H9 (cell line): ENCODE measurements around the gene COL4A6. TPM values are rescaled to one million over a fixed set of nuclear protein-coding genes. Genes with fewer than 3 reads are reported as not detected.

Source experiments
- DNase-seq: peaks from one replicate; pipeline ENCODE4 v3.0.0-alpha.2; 2017
- H2AFZ ChIP-seq: one replicate; pipeline ENCODE4 v1.6.1; 2013; ENCODE audit warnings: mild to moderate bottlenecking, low read length, control low read depth, moderate library complexity
- H2AK5ac ChIP-seq: 2 replicates; pipeline ENCODE4 v1.6.1; 2013; ENCODE audit warnings: low read length, control low read depth, mixed read lengths; ENCODE audit not compliant: insufficient read length
- H2BK120ac ChIP-seq: one replicate; pipeline ENCODE4 v1.6.1; 2013; ENCODE audit warnings: low read depth, mild to moderate bottlenecking, low read length, control low read depth, inconsistent platforms; ENCODE audit not compliant: poor library complexity, severe bottlenecking
- H2BK12ac ChIP-seq: 2 replicates; pipeline ENCODE4 v1.6.1; 2013; ENCODE audit warnings: low read length, control low read depth, mixed read lengths, low read depth; ENCODE audit not compliant: insufficient read length
- H2BK15ac ChIP-seq: 2 replicates; pipeline ENCODE4 v1.6.1; 2013; ENCODE audit warnings: low read depth, low read length, control low read depth
- H2BK20ac ChIP-seq: one replicate; pipeline ENCODE4 v1.6.1; 2013; ENCODE audit warnings: low read depth, mild to moderate bottlenecking, low read length, control low read depth, inconsistent platforms; ENCODE audit not compliant: poor library complexity, severe bottlenecking
- H2BK5ac ChIP-seq: 2 replicates; pipeline ENCODE4 v1.6.1; 2013; ENCODE audit warnings: low read length, control low read depth, mixed read lengths; ENCODE audit not compliant: insufficient read length
- H3K14ac ChIP-seq: 2 replicates; pipeline ENCODE4 v1.6.1; 2013; ENCODE audit warnings: low read length, control low read depth; ENCODE audit not compliant: insufficient read depth
- H3K18ac ChIP-seq: 2 replicates; pipeline ENCODE4 v1.6.1; 2013; ENCODE audit warnings: low read depth, mild to moderate bottlenecking, mixed read lengths, low read length, control low read depth; ENCODE audit not compliant: insufficient read length
- H3K23ac ChIP-seq: 2 replicates; pipeline ENCODE4 v1.6.1; 2013; ENCODE audit warnings: low read length, control low read depth, mixed read lengths, low read depth; ENCODE audit not compliant: insufficient read length
- H3K23me2 ChIP-seq: 2 replicates; pipeline ENCODE4 v1.6.1; 2013; ENCODE audit warnings: low read depth, mild to moderate bottlenecking, mixed read lengths, low read length, control low read depth; ENCODE audit not compliant: insufficient read length, poor library complexity, severe bottlenecking
- H3K27ac ChIP-seq: 2 replicates; pipeline ENCODE4 v1.5.1; 2013; ENCODE audit warnings: low read length, control low read depth, mixed read lengths, low read depth; ENCODE audit not compliant: insufficient read length
- H3K27me3 ChIP-seq: 2 replicates; pipeline ENCODE4 v1.6.1; 2013; ENCODE audit warnings: low read length, control low read depth, inconsistent platforms; ENCODE audit not compliant: insufficient read depth
- H3K4ac ChIP-seq: 2 replicates; pipeline ENCODE4 v1.6.1; 2013; ENCODE audit warnings: low read depth, mild to moderate bottlenecking, control low read depth, inconsistent platforms, low read length, moderate library complexity
- H3K4me1 ChIP-seq: 2 replicates; pipeline ENCODE4 v1.6.1; 2013; ENCODE audit warnings: low read length, control low read depth, inconsistent platforms; ENCODE audit not compliant: insufficient read depth
- H3K4me2 ChIP-seq: 2 replicates; pipeline ENCODE4 v1.6.1; 2013; ENCODE audit warnings: low read length, control low read depth, mixed read lengths; ENCODE audit not compliant: insufficient read length, insufficient read depth
- H3K56ac ChIP-seq: 2 replicates; pipeline ENCODE4 v1.6.1; 2013; ENCODE audit warnings: low read depth, mild to moderate bottlenecking, mixed read lengths, low read length, control low read depth; ENCODE audit not compliant: insufficient read length
- H3K79me1 ChIP-seq: 2 replicates; pipeline ENCODE4 v1.6.1; 2013; ENCODE audit warnings: low read depth, mild to moderate bottlenecking, moderate library complexity, low read length, control low read depth, inconsistent platforms; ENCODE audit not compliant: insufficient read depth, poor library complexity, severe bottlenecking
- H3K79me2 ChIP-seq: 2 replicates; pipeline ENCODE4 v1.6.1; 2013; ENCODE audit warnings: low read length, control low read depth, inconsistent platforms; ENCODE audit not compliant: insufficient read depth
- H3K9ac ChIP-seq: 2 replicates; pipeline ENCODE4 v1.6.1; 2013; ENCODE audit warnings: low read length, control low read depth, mixed read lengths; ENCODE audit not compliant: insufficient read length; ENCODE audit errors: extremely low read depth
- H3K9me3 ChIP-seq: one replicate; pipeline ENCODE4 v1.6.1; 2013; ENCODE audit warnings: low read depth, low read length, inconsistent platforms; ENCODE audit not compliant: control insufficient read depth
- H3T11ph ChIP-seq: one replicate; pipeline ENCODE4 v1.6.1; 2013; ENCODE audit warnings: mild to moderate bottlenecking, low read length, control low read depth, inconsistent platforms
- H4K20me1 ChIP-seq: one replicate; pipeline ENCODE4 v1.6.1; 2013; ENCODE audit not compliant: control insufficient read depth, insufficient read length, insufficient read depth
- H4K5ac ChIP-seq: 2 replicates; pipeline ENCODE4 v1.6.1; 2013; ENCODE audit warnings: low read depth, mild to moderate bottlenecking, mixed read lengths, low read length, control low read depth; ENCODE audit not compliant: insufficient read length
- H4K8ac ChIP-seq: replicated peaks from 2 replicates; pipeline ENCODE4 v1.6.1; 2013; ENCODE audit warnings: low read length, control low read depth, mixed read lengths, low read depth; ENCODE audit not compliant: insufficient read length
- H4K91ac ChIP-seq: 2 replicates; pipeline ENCODE4 v1.6.1; 2013; ENCODE audit warnings: low read depth, mild to moderate bottlenecking, moderate library complexity, mixed read lengths, low read length, control low read depth; ENCODE audit not compliant: insufficient read length
- H3K27ac Mint-ChIP-seq, 3 experiments: 2 replicates in 2 of 3; 3 replicates in 1 of 3; pipeline ENCODE4 v1.8.0; 2020 to 2021; ENCODE audit warnings: mixed read lengths in 3 of 3, mild to moderate bottlenecking in 1 of 3, moderate library complexity in 1 of 3
- H3K27me3 Mint-ChIP-seq: 2 replicates; pipeline ENCODE4 v1.8.0; 2021; ENCODE audit warnings: low read depth, mild to moderate bottlenecking, moderate library complexity, mixed read lengths
- H3K36me3 Mint-ChIP-seq, 3 experiments: 2 replicates in 2 of 3; 3 replicates in 1 of 3; pipeline ENCODE4 v1.8.0; 2020 to 2021; ENCODE audit warnings: low read depth in 3 of 3, mixed read lengths in 3 of 3; ENCODE audit not compliant: insufficient read depth in 1 of 3
- H3K4me1 Mint-ChIP-seq, 2 experiments: 2 replicates each; pipeline ENCODE4 v1.8.0; 2020; ENCODE audit warnings: mixed read lengths in 2 of 2
- H3K4me3 Mint-ChIP-seq, 2 experiments: 2 replicates in 1 of 2; 3 replicates in 1 of 2; pipeline ENCODE4 v1.8.0; 2020 to 2021; ENCODE audit warnings: mild to moderate bottlenecking in 2 of 2, mixed read lengths in 2 of 2, moderate library complexity in 1 of 2
- H3K9me3 Mint-ChIP-seq, 2 experiments: 2 replicates in 1 of 2; 3 replicates in 1 of 2; pipeline ENCODE4 v1.8.0; 2020; ENCODE audit warnings: mild to moderate bottlenecking in 2 of 2, mixed read lengths in 2 of 2, moderate library complexity in 1 of 2
- CTCF ChIP-seq: fragments of 200-600 bp; sonication (generic); conservative IDR thresholded peaks from 3 replicates; pipeline ENCODE4 v1.8.0; 2021; ENCODE audit warnings: antibody characterized with exemption, mild to moderate bottlenecking
- WGBS: extraction: QIAGEN DNeasy Blood & Tissue Kit; methylation state at CpG from one replicate; pipeline ENCODE4 v1.1.7; 2013; ENCODE audit warnings: missing lambda C conversion rate, low lambda C conversion rate, mixed read lengths; ENCODE audit not compliant: insufficient read length; ENCODE audit errors: extremely low coverage; 5-methylcytosine and 5-hydroxymethylcytosine counted together
- total RNA-seq: library from RNA; stranded (reverse); gene quantifications from 2 replicates; pipeline ENCODE4 v1.2.1, GENCODE V29; 2021

Gene COL4A6
- total RNA-seq, 1 experiment from 2014 or later: 16.7 TPM

- Histone ChIP-seq H2BK15ac (no peak overlapping the region), H3K9ac (no peak overlapping the region), H2BK5ac (no peak overlapping the region), H3K9me3 (no peaks in the 10 kb centered on the region), H3K18ac (no peak overlapping the region), H4K5ac (no peak overlapping the region), H3K79me2 (no peaks in the 10 kb centered on the region), H4K91ac (no peak overlapping the region), H3K4me2 (no peak overlapping the region), H3K23ac (no peak overlapping the region), H3K27me3 (no peaks in the 10 kb centered on the region), H2BK20ac (no peak overlapping the region), H2BK12ac (no peak overlapping the region), H3K56ac (no peak overlapping the region), H3K79me1 (no peaks in the 10 kb centered on the region), H3K4ac (no peak overlapping the region), H3K4me1 (peaks cover 7% of the 10 kb centered on the region), H2AK5ac (no peak overlapping the region), H3K23me2 (no peaks in the 10 kb centered on the region), H2BK120ac (no peak overlapping the region), H4K20me1 (no peaks in the 10 kb centered on the region), H2AFZ (no peak overlapping the region), H3K14ac (no peak overlapping the region), H3K27ac (no peak overlapping the region), H3T11ph (no peak overlapping the region), H4K8ac (no peak overlapping the region)
- peak overlapping the region; percentile 65 to 94 (median 92); a peak in 6 of 7 replicates for H3K27ac Mint-ChIP-seq
- no peak for TF ChIP-seq CTCF
- no peaks in the 10 kb centered on the region for H3K27me3 Mint-ChIP-seq
- DNase-seq: peak; percentile 73
- H3K4me3 Mint-ChIP-seq: peak overlapping the region; percentile 18 to 19; a peak in 2 of 5 replicates
- WGBS: no CpG with 5 or more reads among the region's 3 CpGs
- H3K36me3 Mint-ChIP-seq: no peaks in the 10 kb centered on the region
- peaks cover 69 to 82% of the 10 kb centered on the region in 2 experiments for H3K4me1 Mint-ChIP-seq
- no peaks in the 10 kb centered on the region for H3K9me3 Mint-ChIP-seq
Observed at GRCh38 chrX:108347800-108348199, 90.4 kb downstream of the COL4A6 start.
